ENCODE results near the gene SH3RF2. TPM values are rescaled to one million over a fixed set of nuclear protein-coding genes. Genes with fewer than 3 reads are reported as not detected.

SH3RF2 gene
- total and polyA plus RNA-seq, 9 of the 15 experiments (the other 6 are each of a cell fraction or from before 2014, with no cell fraction given) = 0.05 TPM; not detected in 8

DNA sequence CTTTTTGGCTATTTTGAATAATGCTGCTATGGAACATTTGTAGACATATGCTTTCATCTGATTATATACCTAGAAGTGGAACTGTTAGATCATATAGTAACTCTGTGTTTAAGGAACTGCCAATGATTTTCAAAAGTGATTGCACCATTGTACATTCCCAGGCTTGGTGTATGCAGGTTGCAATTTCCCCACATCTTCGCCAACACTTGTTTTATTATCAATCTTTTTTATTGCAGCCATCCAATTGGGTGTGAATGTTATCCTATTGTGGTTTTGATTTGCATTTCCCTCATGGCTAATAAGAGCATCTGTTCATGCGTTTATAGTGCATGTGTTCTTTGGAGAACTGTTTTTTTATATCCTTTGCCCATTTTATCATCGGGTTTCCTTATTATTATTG is 87.7 kb downstream of the SH3RF2 start:
- no TSS peak for BruUV-seq (replicated peaks)
- intact Hi-C loops (cut with micrococcal nuclease) (no loop called here), in situ Hi-C loops (cut with MboI) (no loop called here)
- no peaks in the 10 kb centered on the region for H3K79me2 ChIP-seq (ENCODE audit: control insufficient read depth, insufficient read depth, low read length)
- POLR2A ChIA-PET = no interaction called here
- no peak for ATAC-seq
- peaks cover 0 to 5% of the 10 kb centered on the region in 2 experiments; a peak in 3 of 5 replicates for H3K27me3 ChIP-seq (ENCODE audit: control insufficient read depth in 2 of 2, insufficient read depth in 2 of 2, low read length in 2 of 2)
- no peak for DNase-seq (ENCODE audit: extremely low read depth in 1 of 4, low spot score in 3 of 4)
- H3K9me3 ChIP-seq (replicated peaks; ENCODE audit: control insufficient read depth, insufficient read depth, low read depth, low read length) = no peaks in the 10 kb centered on the region
- no peak overlapping the region for H3K27ac ChIP-seq (ENCODE audit: extremely low read depth, low read depth, low read length)
- H3K9ac ChIP-seq (ENCODE audit: insufficient read depth in 1 of 2, low read depth in 2 of 2, low read length in 2 of 2) = no peak overlapping the region
- no peaks in the 10 kb centered on the region for H3K36me3 ChIP-seq (ENCODE audit: control insufficient read depth, insufficient read depth, low read length)
- no peak overlapping the region for H3K4me2 ChIP-seq (ENCODE audit: insufficient read depth, low read length)
- no peak overlapping the region for H2AFZ ChIP-seq (ENCODE audit: low read depth, low read length)
- no peak overlapping the region for H3K4me3 ChIP-seq
- no peak for FAIRE-seq
- TF ChIP-seq ZNF445 (CRISPR knock-in tag; IDR thresholded peaks at IDR 0.05; ENCODE audit: low read depth) (no peak), RBM25 (IDR thresholded peaks at IDR 0.05; ENCODE audit: low read depth, low read length, severe bottlenecking) (peak; percentile 45)
- CTCF ChIA-PET (ENCODE audit: low intra/inter-chr PET ratio) = no interaction called here
- H3K4me1 ChIP-seq (replicated peaks in 1 of 2; ENCODE audit: control insufficient read depth in 2 of 2, insufficient read depth in 2 of 2, low read length in 2 of 2) = no peaks in the 10 kb centered on the region
- WGBS (ENCODE audit: insufficient coverage, low coverage, missing lambda C conversion rate) = 1% methylated on average over 3 of the region's 3 CpGs
- no peaks in the 10 kb centered on the region for H3K9me1 ChIP-seq (ENCODE audit: control insufficient read depth, insufficient read depth, low read length)
- no peaks in the 10 kb centered on the region for H4K20me1 ChIP-seq (replicated peaks; ENCODE audit: control insufficient read depth, insufficient read depth, low read length)

DNA sequence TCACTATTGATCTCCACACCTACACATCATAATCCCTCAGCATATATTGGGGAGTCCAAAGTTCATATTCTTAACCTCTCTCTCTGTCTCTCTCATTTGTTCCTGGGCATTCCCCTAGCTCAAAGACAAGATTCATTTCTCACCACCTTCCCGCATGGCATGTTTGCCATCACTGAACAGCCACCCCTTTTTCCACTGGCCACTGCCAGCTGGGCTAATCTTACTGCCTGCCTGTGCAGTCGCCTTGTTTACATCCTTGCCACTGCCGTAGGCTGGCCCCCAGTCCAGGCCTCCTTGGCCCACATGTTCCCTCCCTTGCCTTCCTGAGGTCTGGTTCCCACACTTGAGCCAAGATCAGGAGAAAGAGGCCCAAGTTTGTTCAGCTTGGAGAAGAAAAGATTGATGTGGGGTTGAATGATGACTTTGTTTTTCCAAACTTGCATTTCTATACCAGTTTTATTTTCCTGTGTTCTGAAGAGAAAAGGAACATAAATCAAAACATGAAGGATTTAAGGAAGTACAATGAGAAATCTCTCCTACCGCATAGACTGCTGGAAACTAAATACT is 88.8 kb downstream of the SH3RF2 start:
- H3K4me1 ChIP-seq (replicated peaks in 1 of 2; ENCODE audit: control insufficient read depth in 2 of 2, insufficient read depth in 2 of 2, low read length in 2 of 2) = no peaks in the 10 kb centered on the region
- no peak overlapping the region for H3K9ac ChIP-seq (ENCODE audit: insufficient read depth in 1 of 2, low read depth in 2 of 2, low read length in 2 of 2)
- no peaks in the 10 kb centered on the region for H4K20me1 ChIP-seq (replicated peaks; ENCODE audit: control insufficient read depth, insufficient read depth, low read length)
- no peak overlapping the region for H3K4me3 ChIP-seq
- no peak for ATAC-seq
- no peak overlapping the region for H3K27ac ChIP-seq (ENCODE audit: extremely low read depth, low read depth, low read length)
- H3K9me3 ChIP-seq (replicated peaks; ENCODE audit: control insufficient read depth, insufficient read depth, low read depth, low read length) = no peaks in the 10 kb centered on the region
- FAIRE-seq = no peak
- TF ChIP-seq PCBP1 (IDR thresholded peaks at IDR 0.05; ENCODE audit: low read depth, low read length, poor library complexity, severe bottlenecking) (no peak), BDP1 (IDR thresholded peaks at IDR 0.05; ENCODE audit: insufficient read depth, insufficient read length) (no peak)
- TF ChIP-seq, protein P1, sequence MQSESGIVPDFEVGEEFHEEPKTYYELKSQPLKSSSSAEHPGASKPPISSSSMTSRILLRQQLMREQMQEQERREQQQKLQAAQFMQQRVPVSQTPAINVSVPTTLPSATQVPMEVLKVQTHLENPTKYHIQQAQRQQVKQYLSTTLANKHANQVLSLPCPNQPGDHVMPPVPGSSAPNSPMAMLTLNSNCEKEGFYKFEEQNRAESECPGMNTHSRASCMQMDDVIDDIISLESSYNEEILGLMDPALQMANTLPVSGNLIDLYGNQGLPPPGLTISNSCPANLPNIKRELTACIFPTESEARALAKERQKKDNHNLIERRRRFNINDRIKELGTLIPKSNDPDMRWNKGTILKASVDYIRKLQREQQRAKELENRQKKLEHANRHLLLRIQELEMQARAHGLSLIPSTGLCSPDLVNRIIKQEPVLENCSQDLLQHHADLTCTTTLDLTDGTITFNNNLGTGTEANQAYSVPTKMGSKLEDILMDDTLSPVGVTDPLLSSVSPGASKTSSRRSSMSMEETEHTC (IDR thresholded peaks at IDR 0.05) = no peak
- ChIA-PET CTCF (ENCODE audit: low intra/inter-chr PET ratio) (no interaction called here), POLR2A (interaction anchor here (1.1 kb wide), 1 partner anchor 10 kb away, joined by 3 read pairs; no protein-coding TSS in a partner anchor)
- no TSS peak for BruUV-seq (replicated peaks)
- H3K4me2 ChIP-seq (ENCODE audit: insufficient read depth, low read length) = no peak overlapping the region
- in situ Hi-C loops (cut with MboI) (no loop called here), intact Hi-C loops (cut with micrococcal nuclease) (no loop called here)
- 2% methylated on average over 4 of the region's 4 CpGs for WGBS (ENCODE audit: insufficient coverage, low coverage, missing lambda C conversion rate)
- no peak overlapping the region for H2AFZ ChIP-seq (ENCODE audit: low read depth, low read length)
- peaks cover 0 to 5% of the 10 kb centered on the region in 2 experiments; a peak in 3 of 5 replicates for H3K27me3 ChIP-seq (ENCODE audit: control insufficient read depth in 2 of 2, insufficient read depth in 2 of 2, low read length in 2 of 2)
- no peaks in the 10 kb centered on the region for H3K9me1 ChIP-seq (ENCODE audit: control insufficient read depth, insufficient read depth, low read length)
- no peaks in the 10 kb centered on the region for H3K36me3 ChIP-seq (ENCODE audit: control insufficient read depth, insufficient read depth, low read length)
- no peaks in the 10 kb centered on the region for H3K79me2 ChIP-seq (ENCODE audit: control insufficient read depth, insufficient read depth, low read length)
- no peak for DNase-seq (ENCODE audit: extremely low read depth in 1 of 4, low spot score in 3 of 4)

Data from K562 (cell line).